Nephron progenitor cell (in vitro differentiated cells): Measurements from ENCODE around the gene PMAIP1.

Experiments used
- DNase-seq: peaks from one replicate; pipeline ENCODE4 v3.0.0; 2021
- H3K27ac Mint-ChIP-seq: 2 replicates; pipeline ENCODE4 v1.8.0; 2021; ENCODE audit warnings: mild to moderate bottlenecking, moderate library complexity, mixed read lengths
- H3K27me3 Mint-ChIP-seq: 2 replicates; pipeline ENCODE4 v1.8.0; 2021; ENCODE audit warnings: mild to moderate bottlenecking, low read depth, mixed read lengths; ENCODE audit not compliant: poor library complexity
- H3K36me3 Mint-ChIP-seq: 2 replicates; pipeline ENCODE4 v1.8.0; 2021; ENCODE audit warnings: low read depth, mixed read lengths
- H3K4me1 Mint-ChIP-seq: 2 replicates; pipeline ENCODE4 v1.8.0; 2021; ENCODE audit warnings: mixed read lengths
- H3K4me3 Mint-ChIP-seq: 2 replicates; pipeline ENCODE4 v1.8.0; 2021; ENCODE audit warnings: mild to moderate bottlenecking, moderate library complexity, mixed read lengths
- H3K9me3 Mint-ChIP-seq: 2 replicates; pipeline ENCODE4 v1.8.0; 2021; ENCODE audit warnings: mild to moderate bottlenecking, moderate library complexity, mixed read lengths
- CTCF ChIP-seq: fragments of 200-600 bp; sonication (generic); IDR thresholded peaks from 2 replicates; pipeline ENCODE4 v1.5.0; 2021; ENCODE audit warnings: antibody characterized with exemption

Gene PMAIP1

GRCh38 chr18:59932401-59932800 lies 32.6 kb downstream of the PMAIP1 start:
- Mint-ChIP-seq H3K27ac (no peak overlapping the region), H3K9me3 (no peaks in the 10 kb centered on the region), H3K27me3 (peaks cover 2% of the 10 kb centered on the region), H3K36me3 (no peaks in the 10 kb centered on the region), H3K4me1 (peaks cover 9% of the 10 kb centered on the region), H3K4me3 (no peak overlapping the region)
- DNase-seq = no peak
- no peak for TF ChIP-seq CTCF

GRCh38 chr18:59938676-59939075 lies 38.9 kb downstream of the PMAIP1 start:
- no peaks in the 10 kb centered on the region for H3K36me3 Mint-ChIP-seq
- H3K27me3 Mint-ChIP-seq = peaks cover 6% of the 10 kb centered on the region
- H3K27ac Mint-ChIP-seq = no peak overlapping the region
- no peak for TF ChIP-seq CTCF
- H3K4me1 Mint-ChIP-seq = peaks cover 8% of the 10 kb centered on the region
- no peak overlapping the region for H3K4me3 Mint-ChIP-seq
- no peaks in the 10 kb centered on the region for H3K9me3 Mint-ChIP-seq
- DNase-seq = no peak

GRCh38 chr18:59939127-59939526 lies 39.3 kb downstream of the PMAIP1 start:
- Mint-ChIP-seq H3K4me1 (peaks cover 8% of the 10 kb centered on the region), H3K9me3 (no peaks in the 10 kb centered on the region)
- DNase-seq = no peak

GRCh38 chr18:59940068-59940467 lies 40.3 kb downstream of the PMAIP1 start:
- H3K9me3 Mint-ChIP-seq = no peaks in the 10 kb centered on the region
- H3K36me3 Mint-ChIP-seq = no peaks in the 10 kb centered on the region
- TF ChIP-seq CTCF = no peak
- H3K27ac Mint-ChIP-seq = no peak overlapping the region
- no peak overlapping the region for H3K4me3 Mint-ChIP-seq
- H3K27me3 Mint-ChIP-seq = peaks cover 11% of the 10 kb centered on the region
- no peak for DNase-seq
- peaks cover 8% of the 10 kb centered on the region for H3K4me1 Mint-ChIP-seq

More at GRCh38 chr18:59939127-59939526, 39.3 kb downstream of the PMAIP1 start:
- peaks cover 9% of the 10 kb centered on the region for H3K27me3 Mint-ChIP-seq
- H3K27ac Mint-ChIP-seq = no peak overlapping the region
- no peak for TF ChIP-seq CTCF
- H3K36me3 Mint-ChIP-seq = no peaks in the 10 kb centered on the region
- no peak overlapping the region for H3K4me3 Mint-ChIP-seq

- H3K27ac Mint-ChIP-seq = no peak overlapping the region
- peaks cover 4% of the 10 kb centered on the region for H3K4me1 Mint-ChIP-seq
- no peak for DNase-seq
- H3K27me3 Mint-ChIP-seq = peaks cover 8% of the 10 kb centered on the region
- no peaks in the 10 kb centered on the region for H3K36me3 Mint-ChIP-seq
- H3K9me3 Mint-ChIP-seq = no peaks in the 10 kb centered on the region
- TF ChIP-seq CTCF = no peak
- no peak overlapping the region for H3K4me3 Mint-ChIP-seq
These were observed 41.5 kb downstream of the PMAIP1 start for GRCh38 chr18:59941331-59941730.

- Mint-ChIP-seq H3K4me1 (peaks cover 3% of the 10 kb centered on the region), H3K36me3 (no peaks in the 10 kb centered on the region), H3K9me3 (no peaks in the 10 kb centered on the region), H3K4me3 (no peak overlapping the region), H3K27me3 (peaks cover 14% of the 10 kb centered on the region), H3K27ac (no peak overlapping the region)
- no peak for DNase-seq
- TF ChIP-seq CTCF = no peak
These were observed 42.8 kb downstream of the PMAIP1 start for GRCh38 chr18:59942601-59943000.
